ENCODE results near the gene URB1. TPM values are rescaled to one million over a fixed set of nuclear protein-coding genes. Genes with fewer than 3 reads are reported as not detected.

The URB1 gene
- total and polyA plus RNA-seq, 9 of the 15 experiments (the other 6 are each of a cell fraction or from before 2014, with no cell fraction given) = 0.97 to 53.6 (median 21.5) TPM

GRCh38 chr21:32304998-32305397 is 87.8 kb downstream of the URB1 start:
- POLR2A ChIA-PET = no interaction called here
- WGBS (ENCODE audit: insufficient coverage, low coverage, missing lambda C conversion rate) = 91% methylated on average over 7 of the region's 7 CpGs
- H3K4me1 ChIP-seq (replicated peaks in 1 of 2; ENCODE audit: control insufficient read depth in 2 of 2, insufficient read depth in 2 of 2, low read length in 2 of 2) = peaks cover 0 to 6% of the 10 kb centered on the region in 2 experiments; a peak in 2 of 5 replicates
- H3K9me3 ChIP-seq (replicated peaks; ENCODE audit: control insufficient read depth, insufficient read depth, low read depth, low read length) = peaks cover 6% of the 10 kb centered on the region
- no peak for ATAC-seq
- H4K20me1 ChIP-seq (replicated peaks; ENCODE audit: control insufficient read depth, insufficient read depth, low read length) = no peaks in the 10 kb centered on the region
- FAIRE-seq = no peak
- in situ Hi-C loops (cut with MboI) (no loop called here), intact Hi-C loops (cut with micrococcal nuclease) (no loop called here)
- TF ChIP-seq BCLAF1 (IDR thresholded peaks at IDR 0.05; ENCODE audit: borderline replicate concordance in 1 of 2, control insufficient read depth in 1 of 2, low read depth in 2 of 2, low read length in 1 of 2) = no peak
- TF ChIP-seq ZNF121 (CRISPR knock-in tag; conservative IDR thresholded peaks at IDR 0.05) = peak; percentile 84
- no peak for TF ChIP-seq MYC (IDR thresholded peaks at IDR 0.05; ENCODE audit: low read depth, low read length)
- TF ChIP-seq MYC (CRISPR knock-in tag; IDR thresholded peaks at IDR 0.05; ENCODE audit: borderline replicate concordance, low read depth) = no peak
- no peaks in the 10 kb centered on the region for H3K27me3 ChIP-seq (ENCODE audit: control insufficient read depth in 2 of 2, insufficient read depth in 2 of 2, low read length in 2 of 2)
- H2AFZ ChIP-seq (ENCODE audit: low read depth, low read length) = no peak overlapping the region
- H3K4me2 ChIP-seq (ENCODE audit: insufficient read depth, low read length) = no peak overlapping the region
- no peak overlapping the region for H3K27ac ChIP-seq (ENCODE audit: extremely low read depth, low read depth, low read length)
- H3K9me1 ChIP-seq (ENCODE audit: control insufficient read depth, insufficient read depth, low read length) = peaks cover 3% of the 10 kb centered on the region
- no peak for DNase-seq (ENCODE audit: extremely low read depth in 1 of 4, low spot score in 3 of 4)
- H3K9ac ChIP-seq (ENCODE audit: insufficient read depth in 1 of 2, low read depth in 2 of 2, low read length in 2 of 2) = no peak overlapping the region
- H3K4me3 ChIP-seq = no peak overlapping the region
- peaks cover 66% of the 10 kb centered on the region for H3K36me3 ChIP-seq (ENCODE audit: control insufficient read depth, insufficient read depth, low read length)
- BruUV-seq (replicated peaks) = no TSS peak
- CTCF ChIA-PET (ENCODE audit: low intra/inter-chr PET ratio) = no interaction called here
- H3K79me2 ChIP-seq (ENCODE audit: control insufficient read depth, insufficient read depth, low read length) = no peaks in the 10 kb centered on the region
